Activated CD4-positive, alpha-beta T cell treated with anti-CD3 and anti-CD28 coated beads, Interleukin-2, amount 50 U/mL, for 16 hours (primary cell): ENCODE results near the gene CAMTA1.
"Not testable (repeated sequence)": the region's sequence is repeated elsewhere in the genome, so short reads cannot be mapped to it uniquely, and the experiment has no call there.

Source experiments
- DNase-seq: peaks from one replicate; pipeline ENCODE4 v3.0.0-alpha.2; 2020

CAMTA1 gene

GRCh38 chr1:6782151-6782550 is 3.1 kb upstream of the CAMTA1 start:
- DNase-seq = no peak

- no peak for DNase-seq
Observed at GRCh38 chr1:6783221-6783620, 2.0 kb upstream of the CAMTA1 start.

- no peak for DNase-seq
Observed at GRCh38 chr1:6783936-6784559, 1.2 kb upstream of the CAMTA1 start.

- peak; percentile 100 for DNase-seq
Observed at GRCh38 chr1:6784560-6785317, 515 bp upstream of the CAMTA1 start.

- DNase-seq = peak; percentile 17
Observed at GRCh38 chr1:6785728-6786505, 663 bp downstream of the CAMTA1 start.

GRCh38 chr1:6788946-6789345 is 3.7 kb downstream of the CAMTA1 start:
- no peak for DNase-seq

- no peak for DNase-seq
Observed at GRCh38 chr1:6790146-6790545, 4.9 kb downstream of the CAMTA1 start.

- DNase-seq = no peak
Observed at GRCh38 chr1:6794164-6794563, 8.9 kb downstream of the CAMTA1 start.

GRCh38 chr1:6795203-6795602 is 9.9 kb downstream of the CAMTA1 start:
- DNase-seq = no peak

- DNase-seq = no peak
Observed at GRCh38 chr1:6795661-6796060, 10.4 kb downstream of the CAMTA1 start.

GRCh38 chr1:6796095-6796494 is 10.8 kb downstream of the CAMTA1 start:
- DNase-seq = no peak

GRCh38 chr1:6799499-6799898 is 14.2 kb downstream of the CAMTA1 start:
- no peak for DNase-seq

GRCh38 chr1:6800745-6801144 is 15.5 kb downstream of the CAMTA1 start:
- DNase-seq = no peak

GRCh38 chr1:6801199-6801598 is 15.9 kb downstream of the CAMTA1 start:
- no peak for DNase-seq

- DNase-seq = no peak
Observed at GRCh38 chr1:6801966-6802365, 16.7 kb downstream of the CAMTA1 start.

- no peak for DNase-seq
Observed at GRCh38 chr1:6802454-6802853, 17.2 kb downstream of the CAMTA1 start.

- no peak for DNase-seq
Observed at GRCh38 chr1:6802893-6803292, 17.6 kb downstream of the CAMTA1 start.

GRCh38 chr1:6803357-6803756 is 18.1 kb downstream of the CAMTA1 start:
- no peak for DNase-seq

GRCh38 chr1:6805004-6805416 is 19.8 kb downstream of the CAMTA1 start:
- no peak for DNase-seq

GRCh38 chr1:6807782-6808181 is 22.5 kb downstream of the CAMTA1 start:
- DNase-seq = no peak

GRCh38 chr1:6809461-6809860 is 24.2 kb downstream of the CAMTA1 start:
- DNase-seq = no peak

GRCh38 chr1:6810146-6810734 is 25.0 kb downstream of the CAMTA1 start:
- DNase-seq = not testable (repeated sequence)

GRCh38 chr1:6811583-6811982 is 26.3 kb downstream of the CAMTA1 start:
- DNase-seq = no peak

- DNase-seq = no peak
Observed at GRCh38 chr1:6813165-6813564, 27.9 kb downstream of the CAMTA1 start.
